Suprapubic skin (tissue), 4 donors: ENCODE measurements around the gene ACOT7. TPM values are rescaled to one million over a fixed set of nuclear protein-coding genes. Genes with fewer than 3 reads are reported as not detected.

Experiments used
- DNase-seq, 2 donors: peaks; one replicate each; pipeline ENCODE4 v3.0.0-alpha.2; 2019; ENCODE audit warnings: low spot score in 2 of 2
- H3K27ac ChIP-seq: fragments of 200-600 bp; sonication (generic); one replicate; pipeline ENCODE4 v1.5.1; 2019
- H3K27me3 ChIP-seq: fragments of 200-600 bp; sonication (generic); one replicate; pipeline ENCODE4 v1.5.1; 2019
- H3K36me3 ChIP-seq: fragments of 200-600 bp; sonication (generic); one replicate; pipeline ENCODE4 v1.5.1; 2019
- H3K4me1 ChIP-seq: fragments of 200-600 bp; sonication (generic); one replicate; pipeline ENCODE4 v1.5.1; 2019
- H3K4me3 ChIP-seq: fragments of 200-600 bp; sonication (generic); one replicate; pipeline ENCODE4 v1.5.1; 2019; ENCODE audit warnings: mild to moderate bottlenecking
- H3K9me3 ChIP-seq: fragments of 200-600 bp; sonication (generic); one replicate; pipeline ENCODE4 v1.5.1; 2019
- EP300 ChIP-seq: sonication (generic); formaldehyde crosslinking; IDR thresholded peaks from one replicate; pipeline ENCODE4 v1.6.1; 2017; ENCODE audit warnings: antibody characterized with exemption
- POLR2A ChIP-seq, 2 donors: fragments of 450-650 bp; IDR thresholded peaks; one replicate each; pipeline ENCODE4 v1.6.1; 2017; ENCODE audit warnings: antibody characterized with exemption in 2 of 2, mild to moderate bottlenecking in 2 of 2, moderate library complexity in 2 of 2
- POLR2AphosphoS5 ChIP-seq, 3 donors: sonication (generic); formaldehyde crosslinking; IDR thresholded peaks; one replicate each; pipeline ENCODE4 v1.6.1; 2017; ENCODE audit warnings: antibody characterized with exemption in 3 of 3
- WGBS: methylation state at CpG from one replicate; pipeline ENCODE4 v1.1.5; 2018; 5-methylcytosine and 5-hydroxymethylcytosine counted together
- total RNA-seq, 4 donors: library from RNA; depleted of rRNA; stranded (reverse); fragments of >200 nt; gene quantifications; one replicate each; pipeline ENCODE4 v1.1.0, GENCODE V29; 2016
- TF ChIP-seq, protein P1 (sequence below), 2 donors: fragments of 200-600 bp in 1 of 2; fragments of 450-650 bp in 1 of 2; sonication (generic) in 1 of 2; IDR thresholded peaks; one replicate each; pipeline ENCODE4 v1.5.1; 2016 to 2019; ENCODE audit warnings: antibody characterized with exemption in 2 of 2, mild to moderate bottlenecking in 1 of 2, moderate library complexity in 1 of 2

ACOT7 gene
- total RNA-seq, 4 donors from 2014 or later: 8.4 to 40.5 (median 26.7) TPM

- no peak overlapping the region for H3K4me3 ChIP-seq
- peak overlapping the region; percentile 32 for H3K27ac ChIP-seq
- H3K9me3 ChIP-seq: no peaks in the 10 kb centered on the region
- no peaks in the 10 kb centered on the region for H3K27me3 ChIP-seq
- H3K4me1 ChIP-seq: peaks cover 39% of the 10 kb centered on the region
- TF ChIP-seq EP300 (no peak), POLR2AphosphoS5 (IDR thresholded peaks at IDR 0.05) (no peak), POLR2A (IDR thresholded peaks at IDR 0.05) (no peak)
- TF ChIP-seq, protein P1, sequence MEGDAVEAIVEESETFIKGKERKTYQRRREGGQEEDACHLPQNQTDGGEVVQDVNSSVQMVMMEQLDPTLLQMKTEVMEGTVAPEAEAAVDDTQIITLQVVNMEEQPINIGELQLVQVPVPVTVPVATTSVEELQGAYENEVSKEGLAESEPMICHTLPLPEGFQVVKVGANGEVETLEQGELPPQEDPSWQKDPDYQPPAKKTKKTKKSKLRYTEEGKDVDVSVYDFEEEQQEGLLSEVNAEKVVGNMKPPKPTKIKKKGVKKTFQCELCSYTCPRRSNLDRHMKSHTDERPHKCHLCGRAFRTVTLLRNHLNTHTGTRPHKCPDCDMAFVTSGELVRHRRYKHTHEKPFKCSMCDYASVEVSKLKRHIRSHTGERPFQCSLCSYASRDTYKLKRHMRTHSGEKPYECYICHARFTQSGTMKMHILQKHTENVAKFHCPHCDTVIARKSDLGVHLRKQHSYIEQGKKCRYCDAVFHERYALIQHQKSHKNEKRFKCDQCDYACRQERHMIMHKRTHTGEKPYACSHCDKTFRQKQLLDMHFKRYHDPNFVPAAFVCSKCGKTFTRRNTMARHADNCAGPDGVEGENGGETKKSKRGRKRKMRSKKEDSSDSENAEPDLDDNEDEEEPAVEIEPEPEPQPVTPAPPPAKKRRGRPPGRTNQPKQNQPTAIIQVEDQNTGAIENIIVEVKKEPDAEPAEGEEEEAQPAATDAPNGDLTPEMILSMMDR (IDR thresholded peaks at IDR 0.05): no peak
- no peak for DNase-seq
- H3K36me3 ChIP-seq: no peaks in the 10 kb centered on the region
- 34% methylated on average over 28 of the region's 35 CpGs for WGBS
Measured at GRCh38 chr1:6275826-6276782, 117.5 kb downstream of the ACOT7 start.

GRCh38 chr1:6274622-6275139 lies 118.9 kb downstream of the ACOT7 start:
- H3K27ac ChIP-seq: no peak overlapping the region
- no peaks in the 10 kb centered on the region for H3K27me3 ChIP-seq
- H3K4me3 ChIP-seq: no peak overlapping the region
- H3K36me3 ChIP-seq: no peaks in the 10 kb centered on the region
- 100% methylated on average over 4 of the region's 16 CpGs for WGBS
- DNase-seq: no peak
- peaks cover 48% of the 10 kb centered on the region for H3K4me1 ChIP-seq
- no peaks in the 10 kb centered on the region for H3K9me3 ChIP-seq
- TF ChIP-seq EP300 (no peak), POLR2AphosphoS5 (IDR thresholded peaks at IDR 0.05) (no peak), POLR2A (IDR thresholded peaks at IDR 0.05) (no peak)
- TF ChIP-seq, protein P1 (IDR thresholded peaks at IDR 0.05): no peak

- H3K4me1 ChIP-seq: peaks cover 48% of the 10 kb centered on the region
- no peak for TF ChIP-seq POLR2A (IDR thresholded peaks at IDR 0.05)
- TF ChIP-seq POLR2AphosphoS5 (IDR thresholded peaks at IDR 0.05): no peak
- no peak for TF ChIP-seq EP300
- TF ChIP-seq, protein P1 (IDR thresholded peaks at IDR 0.05): no peak
- no CpG with 5 or more reads among the region's 11 CpGs for WGBS
- no peak overlapping the region for H3K27ac ChIP-seq
- no peaks in the 10 kb centered on the region for H3K9me3 ChIP-seq
- no peak for DNase-seq
- H3K27me3 ChIP-seq: no peaks in the 10 kb centered on the region
- H3K36me3 ChIP-seq: no peaks in the 10 kb centered on the region
- no peak overlapping the region for H3K4me3 ChIP-seq
Measured at GRCh38 chr1:6274102-6274501, 119.5 kb downstream of the ACOT7 start.

- Histone ChIP-seq H3K36me3 (no peaks in the 10 kb centered on the region), H3K27me3 (no peaks in the 10 kb centered on the region), H3K4me3 (no peak overlapping the region), H3K4me1 (peaks cover 48% of the 10 kb centered on the region), H3K9me3 (no peaks in the 10 kb centered on the region), H3K27ac (no peak overlapping the region)
- 90% methylated on average over 15 of the region's 19 CpGs for WGBS
- TF ChIP-seq EP300 (no peak), POLR2A (IDR thresholded peaks at IDR 0.05) (no peak), POLR2AphosphoS5 (IDR thresholded peaks at IDR 0.05) (no peak)
- TF ChIP-seq, protein P1 (IDR thresholded peaks at IDR 0.05): no peak
- DNase-seq: no peak
Measured at GRCh38 chr1:6273380-6273891, 120.1 kb downstream of the ACOT7 start.

DNA sequence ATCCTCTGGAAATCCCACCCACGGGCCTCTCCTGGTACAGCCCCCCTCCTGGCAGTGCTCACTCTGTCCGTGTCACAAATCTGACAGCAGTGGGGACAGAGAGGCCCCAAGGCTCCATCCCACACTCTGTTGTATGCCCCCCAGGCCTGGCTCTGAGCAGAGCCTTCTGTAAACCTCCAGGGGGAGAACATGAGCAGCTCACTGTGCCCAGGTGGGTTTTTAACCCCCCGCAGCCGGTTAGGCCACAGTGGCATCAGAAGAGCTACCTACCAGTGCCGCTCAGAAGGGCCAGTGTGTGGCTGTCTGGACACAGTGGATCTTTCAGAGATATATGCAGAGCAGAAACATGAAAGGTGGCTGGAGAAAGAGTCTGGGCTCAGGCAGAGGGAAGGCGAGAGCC lies 120.7 kb downstream of the ACOT7 start:
- H3K27ac ChIP-seq: no peak overlapping the region

More for the DNA sequence above, 120.7 kb downstream of the ACOT7 start:
- Histone ChIP-seq H3K4me3 (no peak overlapping the region), H3K36me3 (no peaks in the 10 kb centered on the region), H3K27me3 (no peaks in the 10 kb centered on the region), H3K9me3 (no peaks in the 10 kb centered on the region), H3K4me1 (peaks cover 48% of the 10 kb centered on the region)
- 84% methylated on average over 2 of the region's 6 CpGs for WGBS
- no peak for DNase-seq
- no peak for TF ChIP-seq POLR2AphosphoS5 (IDR thresholded peaks at IDR 0.05)
- no peak for TF ChIP-seq EP300
- TF ChIP-seq, protein P1 (IDR thresholded peaks at IDR 0.05): no peak
- no peak for TF ChIP-seq POLR2A (IDR thresholded peaks at IDR 0.05)
